GM19240 (cell line): ENCODE results near the gene OR10K2.

Experiments used
- DNase-seq: peaks from one replicate; pipeline ENCODE4 v3.0.0; 2011; ENCODE audit warnings: low spot score; ENCODE audit not compliant: insufficient read length

OR10K2 gene

GRCh38 chr1:158371188-158371953, 54.7 kb downstream of the OR10K2 start:
- DNase-seq = peak; percentile 16
